ENCODE results near the gene WDR55. TPM values are rescaled to one million over a fixed set of nuclear protein-coding genes. Genes with fewer than 3 reads are reported as not detected.

Gene WDR55
- total RNA-seq, 1 donor from 2014 or later: 28.8 TPM

DNA sequence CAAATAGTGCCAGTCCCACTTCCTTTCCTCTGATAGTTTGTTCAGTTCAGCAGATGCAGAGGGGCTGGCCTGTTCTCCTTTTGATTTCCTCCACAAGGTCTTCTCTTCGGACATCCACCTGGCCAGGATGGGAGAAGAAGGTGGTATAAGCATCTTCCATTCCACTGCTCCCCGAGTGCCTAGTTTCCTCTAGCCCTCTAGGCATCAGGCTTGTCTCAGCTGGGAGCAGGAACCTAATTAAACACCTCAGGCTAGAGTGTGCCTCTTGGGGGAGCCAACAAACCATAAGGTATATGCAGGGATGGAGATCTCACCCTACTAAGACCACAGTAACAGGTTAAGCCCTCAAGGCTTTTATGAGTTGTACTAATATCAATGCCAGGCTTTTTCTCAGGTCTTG lies 9.5 kb downstream of the WDR55 start:
- H2AFZ ChIP-seq (ENCODE audit: low read depth, low read length): no peak overlapping the region
- Mint-ChIP-seq H3K4me1 (ENCODE audit: low read depth, unreplicated experiment) (no peaks in the 10 kb centered on the region), H3K9me3 (ENCODE audit: unreplicated experiment) (no peaks in the 10 kb centered on the region), H3K27ac (ENCODE audit: unreplicated experiment) (no peak overlapping the region), H3K27me3 (ENCODE audit: low read depth, unreplicated experiment) (no peaks in the 10 kb centered on the region), H3K4me3 (ENCODE audit: unreplicated experiment) (no peak overlapping the region), H3K36me3 (ENCODE audit: low read depth, unreplicated experiment) (peaks cover 32% of the 10 kb centered on the region)
- H3K36me3 ChIP-seq (ENCODE audit: insufficient read depth, low read length): peaks cover 46% of the 10 kb centered on the region
- peaks cover 21% of the 10 kb centered on the region for H4K20me1 ChIP-seq (ENCODE audit: insufficient read depth, low read length)
- H3K79me2 ChIP-seq (ENCODE audit: insufficient read depth, low read length): peaks cover 2% of the 10 kb centered on the region
- FAIRE-seq: no peak
- no peaks in the 10 kb centered on the region for H3K27me3 ChIP-seq (ENCODE audit: insufficient read depth, low read length)
- no peak overlapping the region for H3K27ac ChIP-seq (ENCODE audit: low read depth, low read length)
- no peaks in the 10 kb centered on the region for H3K4me1 ChIP-seq (ENCODE audit: insufficient read depth, low read length)
- no peak overlapping the region for H3K4me2 ChIP-seq (ENCODE audit: low read length)
- H3K9ac ChIP-seq (ENCODE audit: low read length): no peak overlapping the region
- DNase-seq (ENCODE audit: low read depth): no peak
- TF ChIP-seq EZH2 (IDR thresholded peaks at IDR 0.05; ENCODE audit: insufficient read depth, low read length): no peak
- TF ChIP-seq, protein P1, sequence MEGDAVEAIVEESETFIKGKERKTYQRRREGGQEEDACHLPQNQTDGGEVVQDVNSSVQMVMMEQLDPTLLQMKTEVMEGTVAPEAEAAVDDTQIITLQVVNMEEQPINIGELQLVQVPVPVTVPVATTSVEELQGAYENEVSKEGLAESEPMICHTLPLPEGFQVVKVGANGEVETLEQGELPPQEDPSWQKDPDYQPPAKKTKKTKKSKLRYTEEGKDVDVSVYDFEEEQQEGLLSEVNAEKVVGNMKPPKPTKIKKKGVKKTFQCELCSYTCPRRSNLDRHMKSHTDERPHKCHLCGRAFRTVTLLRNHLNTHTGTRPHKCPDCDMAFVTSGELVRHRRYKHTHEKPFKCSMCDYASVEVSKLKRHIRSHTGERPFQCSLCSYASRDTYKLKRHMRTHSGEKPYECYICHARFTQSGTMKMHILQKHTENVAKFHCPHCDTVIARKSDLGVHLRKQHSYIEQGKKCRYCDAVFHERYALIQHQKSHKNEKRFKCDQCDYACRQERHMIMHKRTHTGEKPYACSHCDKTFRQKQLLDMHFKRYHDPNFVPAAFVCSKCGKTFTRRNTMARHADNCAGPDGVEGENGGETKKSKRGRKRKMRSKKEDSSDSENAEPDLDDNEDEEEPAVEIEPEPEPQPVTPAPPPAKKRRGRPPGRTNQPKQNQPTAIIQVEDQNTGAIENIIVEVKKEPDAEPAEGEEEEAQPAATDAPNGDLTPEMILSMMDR (IDR thresholded peaks at IDR 0.05; ENCODE audit: insufficient read depth, low read depth, low read length): no peak
- H3K9me3 ChIP-seq (ENCODE audit: insufficient read depth, low read depth, low read length): no peaks in the 10 kb centered on the region
- no peak overlapping the region for H3K4me3 ChIP-seq (ENCODE audit: insufficient read depth, low read depth, low read length)

DNA sequence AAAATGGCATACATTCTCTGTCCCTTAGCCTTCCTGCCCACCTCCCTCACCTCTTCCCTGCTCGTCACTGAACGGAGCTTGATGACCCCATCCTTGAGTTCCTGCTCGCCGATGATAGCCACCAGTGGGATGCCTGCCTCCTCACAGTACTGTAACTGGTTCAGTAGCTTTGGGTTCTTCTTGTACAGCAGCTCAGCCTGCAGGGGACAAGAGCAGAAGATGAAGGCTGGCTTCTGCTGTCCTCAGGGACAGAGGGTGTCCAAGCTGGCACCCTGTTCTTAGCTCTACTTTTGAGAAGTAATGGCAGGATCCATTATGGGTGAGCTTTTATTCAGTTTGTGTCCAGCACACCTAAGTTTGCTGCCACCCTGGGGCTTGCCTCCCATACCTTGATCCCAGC lies 9.9 kb downstream of the WDR55 start:
- Histone ChIP-seq H2AFZ (ENCODE audit: low read depth, low read length) (no peak overlapping the region), H3K9ac (ENCODE audit: low read length) (no peak overlapping the region), H3K4me3 (ENCODE audit: insufficient read depth, low read depth, low read length) (no peak overlapping the region), H3K9me3 (ENCODE audit: insufficient read depth, low read depth, low read length) (no peaks in the 10 kb centered on the region), H3K4me1 (ENCODE audit: insufficient read depth, low read length) (no peaks in the 10 kb centered on the region), H4K20me1 (ENCODE audit: insufficient read depth, low read length) (peaks cover 17% of the 10 kb centered on the region), H3K4me2 (ENCODE audit: low read length) (no peak overlapping the region), H3K27ac (ENCODE audit: low read depth, low read length) (no peak overlapping the region), H3K27me3 (ENCODE audit: insufficient read depth, low read length) (no peaks in the 10 kb centered on the region), H3K36me3 (ENCODE audit: insufficient read depth, low read length) (peaks cover 47% of the 10 kb centered on the region), H3K79me2 (ENCODE audit: insufficient read depth, low read length) (no peaks in the 10 kb centered on the region)
- no peak for FAIRE-seq
- Mint-ChIP-seq H3K36me3 (ENCODE audit: low read depth, unreplicated experiment) (peaks cover 29% of the 10 kb centered on the region), H3K9me3 (ENCODE audit: unreplicated experiment) (no peaks in the 10 kb centered on the region), H3K27ac (ENCODE audit: unreplicated experiment) (no peak overlapping the region), H3K4me3 (ENCODE audit: unreplicated experiment) (no peak overlapping the region), H3K4me1 (ENCODE audit: low read depth, unreplicated experiment) (no peaks in the 10 kb centered on the region), H3K27me3 (ENCODE audit: low read depth, unreplicated experiment) (no peaks in the 10 kb centered on the region)
- DNase-seq (ENCODE audit: low read depth): no peak
- no peak for TF ChIP-seq EZH2 (IDR thresholded peaks at IDR 0.05; ENCODE audit: insufficient read depth, low read length)
- TF ChIP-seq, protein P1 (IDR thresholded peaks at IDR 0.05; ENCODE audit: insufficient read depth, low read depth, low read length): no peak

DNA sequence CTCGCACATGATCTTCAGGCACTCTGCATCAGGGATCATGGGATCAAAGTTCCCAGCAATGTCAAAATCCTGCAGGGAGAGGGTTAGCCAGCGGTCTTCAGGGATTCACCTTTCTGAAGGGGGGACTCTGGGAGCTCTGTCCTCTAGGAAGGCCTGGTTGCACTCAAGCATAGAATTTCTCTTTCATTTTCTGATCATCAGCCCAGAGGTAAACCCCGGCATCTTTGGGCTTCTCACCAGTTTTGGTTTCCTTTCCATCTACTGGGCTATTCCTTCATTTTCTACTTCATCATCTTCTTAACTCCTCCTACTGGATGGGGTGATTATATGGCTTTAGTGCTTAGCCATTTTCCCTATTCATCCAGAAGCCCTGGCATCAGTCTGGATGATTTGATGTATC lies 13.2 kb downstream of the WDR55 start:
- Histone ChIP-seq H3K36me3 (ENCODE audit: insufficient read depth, low read length) (peaks cover 66% of the 10 kb centered on the region), H4K20me1 (ENCODE audit: insufficient read depth, low read length) (peaks cover 6% of the 10 kb centered on the region), H3K27me3 (ENCODE audit: insufficient read depth, low read length) (no peaks in the 10 kb centered on the region), H3K4me2 (ENCODE audit: low read length) (no peak overlapping the region), H3K4me3 (ENCODE audit: insufficient read depth, low read depth, low read length) (no peak overlapping the region), H3K27ac (ENCODE audit: low read depth, low read length) (no peak overlapping the region), H2AFZ (ENCODE audit: low read depth, low read length) (no peak overlapping the region), H3K9ac (ENCODE audit: low read length) (no peak overlapping the region), H3K4me1 (ENCODE audit: insufficient read depth, low read length) (no peaks in the 10 kb centered on the region), H3K9me3 (ENCODE audit: insufficient read depth, low read depth, low read length) (no peaks in the 10 kb centered on the region), H3K79me2 (ENCODE audit: insufficient read depth, low read length) (no peaks in the 10 kb centered on the region)
- no peaks in the 10 kb centered on the region for H3K9me3 Mint-ChIP-seq (ENCODE audit: unreplicated experiment)
- no peaks in the 10 kb centered on the region for H3K27me3 Mint-ChIP-seq (ENCODE audit: low read depth, unreplicated experiment)
- H3K4me3 Mint-ChIP-seq (ENCODE audit: unreplicated experiment): no peak overlapping the region
- TF ChIP-seq, protein P1 (IDR thresholded peaks at IDR 0.05; ENCODE audit: insufficient read depth, low read depth, low read length): no peak
- no peak for TF ChIP-seq EZH2 (IDR thresholded peaks at IDR 0.05; ENCODE audit: insufficient read depth, low read length)
- no peak overlapping the region for H3K27ac Mint-ChIP-seq (ENCODE audit: unreplicated experiment)
- no peaks in the 10 kb centered on the region for H3K4me1 Mint-ChIP-seq (ENCODE audit: low read depth, unreplicated experiment)
- H3K36me3 Mint-ChIP-seq (ENCODE audit: low read depth, unreplicated experiment): peaks cover 26% of the 10 kb centered on the region
- DNase-seq (ENCODE audit: low read depth) (no peak), FAIRE-seq (no peak)

All from astrocyte (in vitro differentiated cells and primary cell).